Measurements from ENCODE around the gene ITPR2.

Gene ITPR2

GRCh38 chr12:26821212-26821701, 11.7 kb downstream of the ITPR2 start:
- DNase-seq, result peak in 1 of 2 donors; percentile 31

GRCh38 chr12:26818636-26819035, 14.4 kb downstream of the ITPR2 start:
- DNase-seq, result no peak

- no peak for DNase-seq
Observed at GRCh38 chr12:26818201-26818600, 14.8 kb downstream of the ITPR2 start.

GRCh38 chr12:26817183-26817591, 15.8 kb downstream of the ITPR2 start:
- DNase-seq, result no peak

GRCh38 chr12:26813812-26814211, 19.2 kb downstream of the ITPR2 start:
- peak; percentile 31 to 49 for DNase-seq

- no peak for DNase-seq
Observed at GRCh38 chr12:26810330-26810729, 22.7 kb downstream of the ITPR2 start.

GRCh38 chr12:26809611-26810285, 23.2 kb downstream of the ITPR2 start:
- no peak for DNase-seq

- DNase-seq, result peak; percentile 17 to 62
Observed at GRCh38 chr12:26808766-26809476, 24.1 kb downstream of the ITPR2 start.

- no peak for DNase-seq
Observed at GRCh38 chr12:26807292-26807691, 25.7 kb downstream of the ITPR2 start.

GRCh38 chr12:26806556-26806955, 26.4 kb downstream of the ITPR2 start:
- no peak for DNase-seq

- no peak for DNase-seq
Observed at GRCh38 chr12:26805401-26805971, 27.5 kb downstream of the ITPR2 start.

GRCh38 chr12:26803552-26803951, 29.4 kb downstream of the ITPR2 start:
- no peak for DNase-seq

- DNase-seq, result no peak
Observed at GRCh38 chr12:26801486-26801885, 31.5 kb downstream of the ITPR2 start.

GRCh38 chr12:26800858-26801257, 32.1 kb downstream of the ITPR2 start:
- no peak for DNase-seq

- DNase-seq, result no peak
Observed at GRCh38 chr12:26800347-26800746, 32.6 kb downstream of the ITPR2 start.

GRCh38 chr12:26799741-26800140, 33.3 kb downstream of the ITPR2 start:
- no peak for DNase-seq

GRCh38 chr12:26798640-26799039, 34.4 kb downstream of the ITPR2 start:
- DNase-seq, result peak in 1 of 2 donors; percentile 13

GRCh38 chr12:26798023-26798422, 35.0 kb downstream of the ITPR2 start:
- DNase-seq, result no peak

GRCh38 chr12:26795910-26796309, 37.1 kb downstream of the ITPR2 start:
- DNase-seq, result no peak

GRCh38 chr12:26791301-26791791, 41.6 kb downstream of the ITPR2 start:
- DNase-seq, result peak; percentile 84 to 90

- no peak for DNase-seq
Observed at GRCh38 chr12:26790645-26790994, 42.4 kb downstream of the ITPR2 start.

- DNase-seq, result no peak
Observed at GRCh38 chr12:26789731-26790644, 43.0 kb downstream of the ITPR2 start.
